ENCODE measurements around the gene ARHGAP26.

GRCh38 chr5:142771666-142772065 lies 1.5 kb downstream of the ARHGAP26 start:
- no peak for TF ChIP-seq CTCF (IDR thresholded peaks at IDR 0.05; ENCODE audit: low read depth, low read length, missing input control)
- TF ChIP-seq SP1 (IDR thresholded peaks at IDR 0.05): no peak
- TF ChIP-seq RAD21 (IDR thresholded peaks at IDR 0.05): no peak
- TF ChIP-seq MAX (IDR thresholded peaks at IDR 0.05): no peak
- TF ChIP-seq ZBTB33 (IDR thresholded peaks at IDR 0.05): no peak
- TF ChIP-seq EGR1 (IDR thresholded peaks at IDR 0.05; ENCODE audit: low read depth in 2 of 2): no peak

Data from liver (tissue), 3 donors.